A204.1 (cell line): ENCODE measurements around the gene FZD1.

ENCODE experiments used
- FAIRE-seq: peaks from 2 replicates; lab custom pipeline; 2012; peaks lifted over from hg19 to GRCh38; lab: Jason Lieb, UNC

FZD1 gene

GRCh38 chr7:91264046-91264923, at the start of gene FZD1:
Gene FZD1 (plus strand): TSS chr7:91264433. CDS start chr7:91264881, 448 bp downstream.
- peak; percentile 86 for FAIRE-seq

- no peak for FAIRE-seq
Observed at GRCh38 chr7:91226411-91226810, 37.8 kb upstream of the FZD1 start.

DNA sequence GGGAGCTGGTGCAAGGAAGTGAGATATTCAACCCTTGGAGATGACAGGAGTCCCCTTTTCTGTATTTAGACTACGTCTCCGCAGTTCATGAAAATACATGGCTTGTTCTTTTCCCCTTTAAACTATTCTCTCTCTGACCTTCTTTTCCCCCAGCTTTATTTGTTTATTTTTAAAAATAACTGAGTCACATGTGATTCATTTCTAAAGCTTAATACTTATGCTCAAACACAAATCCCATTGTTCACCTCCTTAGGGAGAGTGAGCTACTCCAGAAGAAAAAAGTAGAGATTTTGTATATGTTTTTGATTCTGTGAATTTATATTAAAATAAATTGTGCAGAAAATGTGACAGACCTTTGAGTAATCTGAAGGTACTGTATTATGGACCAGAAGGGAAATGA, 35.9 kb upstream of the FZD1 start:
- no peak for FAIRE-seq

DNA sequence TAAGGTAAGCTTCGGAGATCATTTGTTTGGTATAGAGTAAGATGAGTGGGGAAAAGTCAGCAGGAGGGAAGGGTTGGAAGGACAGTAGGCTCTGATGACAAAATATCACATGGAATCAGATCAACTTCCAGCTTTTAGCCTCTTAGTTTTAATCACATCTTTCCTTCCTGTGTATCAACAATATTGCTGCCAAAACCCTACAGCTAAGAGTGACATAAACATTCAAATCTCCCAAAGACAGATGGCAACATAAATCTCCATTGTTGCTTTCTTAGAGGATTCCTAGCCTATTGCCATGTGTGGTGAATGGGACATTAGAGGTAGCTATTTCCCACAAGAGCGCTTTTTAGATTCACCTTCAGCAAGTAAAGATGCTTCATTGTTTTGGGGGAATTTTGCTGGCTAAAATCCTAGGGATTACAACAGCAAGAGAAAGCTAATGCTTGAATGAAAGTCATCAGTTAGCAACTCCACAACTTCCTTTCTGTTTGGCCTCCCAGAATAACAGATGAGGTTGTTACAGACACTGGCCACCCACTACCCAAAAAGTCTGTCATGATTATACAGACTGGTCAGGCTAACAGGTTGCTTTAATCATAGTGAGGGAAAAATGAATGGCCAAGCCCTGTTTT, 35.2 kb upstream of the FZD1 start:
- FAIRE-seq: no peak

DNA sequence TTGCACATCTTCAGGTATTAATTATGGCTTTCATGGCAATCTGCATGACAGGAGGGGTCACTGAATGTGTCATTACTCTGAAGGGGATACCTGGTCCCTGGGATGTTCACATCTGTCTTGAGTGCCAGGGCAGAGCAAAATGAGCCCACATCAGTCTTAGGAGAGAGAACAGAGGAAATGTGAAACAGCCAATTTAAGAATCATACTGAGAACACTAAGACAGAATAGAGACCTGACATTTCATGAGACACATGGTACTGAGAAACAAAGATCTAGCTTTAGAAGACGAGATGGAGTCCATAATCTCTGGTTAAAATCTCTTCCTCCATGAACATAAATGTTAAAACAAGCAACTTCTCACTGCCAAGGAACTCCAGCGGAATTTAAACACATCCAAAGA, 34.1 kb upstream of the FZD1 start:
- no peak for FAIRE-seq

GRCh38 chr7:91230503-91230902, 33.7 kb upstream of the FZD1 start:
- no peak for FAIRE-seq

GRCh38 chr7:91233212-91233611, 31.0 kb upstream of the FZD1 start:
- no peak for FAIRE-seq

GRCh38 chr7:91235211-91235832, 28.9 kb upstream of the FZD1 start:
- no peak for FAIRE-seq

- no peak for FAIRE-seq
Observed at GRCh38 chr7:91239171-91239604, 25.0 kb upstream of the FZD1 start.

DNA sequence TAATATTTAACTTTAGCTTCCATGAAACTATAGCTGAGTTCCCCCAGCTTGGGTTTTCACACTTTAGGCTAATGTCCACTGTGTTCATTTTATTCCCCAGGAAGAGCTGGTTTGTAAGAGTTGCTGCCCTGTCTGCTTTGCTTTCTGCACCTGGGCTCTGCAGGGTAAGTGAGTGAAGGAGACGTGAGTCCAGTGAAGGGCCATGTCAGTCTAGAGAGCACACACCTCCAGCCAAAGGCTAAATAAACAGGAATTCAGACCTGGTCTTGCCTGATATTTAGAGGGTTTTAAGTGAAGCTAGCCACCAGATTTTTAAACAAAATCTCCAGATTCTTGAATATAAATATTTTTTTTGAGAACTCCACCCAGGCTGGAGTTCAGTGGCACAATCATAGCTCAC, 24.5 kb upstream of the FZD1 start:
- FAIRE-seq: no peak

- FAIRE-seq: no peak
Observed at GRCh38 chr7:91240376-91240941, 23.8 kb upstream of the FZD1 start.

- no peak for FAIRE-seq
Observed at GRCh38 chr7:91242097-91242844, 22.0 kb upstream of the FZD1 start.

- no peak for FAIRE-seq
Observed at GRCh38 chr7:91243591-91244301, 20.5 kb upstream of the FZD1 start.

DNA sequence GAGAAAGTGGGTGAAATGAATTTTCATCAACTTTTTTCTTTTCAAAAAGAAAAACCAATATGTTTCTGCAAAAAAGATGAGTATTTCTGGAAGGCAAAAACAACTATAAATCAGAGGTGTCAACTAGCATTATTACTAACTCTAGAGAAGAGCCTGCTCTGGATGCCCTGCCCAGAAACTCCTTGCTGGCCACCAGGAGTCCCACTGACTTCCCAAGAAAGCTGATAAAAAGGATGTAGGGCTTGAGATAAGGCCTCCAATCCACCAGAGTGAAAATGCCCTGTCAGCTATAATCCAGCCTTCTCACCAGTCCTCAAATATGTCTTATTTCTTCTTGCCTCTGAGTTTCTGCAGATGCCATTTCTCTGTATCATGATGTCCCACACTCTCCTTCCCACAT, 16.7 kb upstream of the FZD1 start:
- FAIRE-seq: no peak

DNA sequence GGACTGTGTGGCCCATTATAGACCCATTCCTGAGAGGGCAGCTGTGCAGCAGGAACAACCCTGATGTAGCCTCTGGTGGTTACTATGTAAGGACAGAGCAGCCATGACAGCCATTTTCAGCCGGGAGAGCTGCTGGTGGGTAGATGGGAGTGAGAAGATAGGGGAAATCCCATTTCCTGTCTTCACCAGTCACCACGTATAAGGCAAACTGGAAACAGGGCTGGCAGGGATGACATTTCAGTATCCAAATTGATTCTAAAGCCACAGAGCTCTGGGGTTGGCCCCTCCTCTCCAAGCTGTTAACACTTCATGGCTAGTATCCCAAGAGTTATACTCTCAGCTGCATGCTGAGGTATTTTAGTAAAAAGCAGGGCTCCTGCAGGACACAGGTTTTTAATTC, 15.2 kb upstream of the FZD1 start:
- no peak for FAIRE-seq

- FAIRE-seq: no peak
Observed at GRCh38 chr7:91249506-91250233, 14.6 kb upstream of the FZD1 start.

DNA sequence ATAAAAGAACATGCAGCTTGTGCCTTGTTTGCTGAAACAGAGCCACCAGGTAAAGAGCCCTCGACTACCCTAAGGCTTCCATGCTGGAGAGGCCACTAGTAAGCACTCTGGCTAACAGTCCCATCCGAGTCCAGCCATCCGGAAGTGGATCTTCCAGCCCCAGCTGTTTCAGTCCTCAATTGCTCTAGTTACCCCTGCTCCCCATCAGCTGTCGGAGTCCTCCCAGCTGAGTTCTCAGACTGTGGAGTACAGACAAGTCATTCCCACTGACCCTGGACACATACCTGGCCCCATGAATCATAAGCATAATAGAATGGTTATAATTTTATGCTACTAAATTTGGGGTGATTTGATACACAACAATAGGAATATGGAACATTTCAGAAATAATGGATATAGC, 13.5 kb upstream of the FZD1 start:
- no peak for FAIRE-seq

DNA sequence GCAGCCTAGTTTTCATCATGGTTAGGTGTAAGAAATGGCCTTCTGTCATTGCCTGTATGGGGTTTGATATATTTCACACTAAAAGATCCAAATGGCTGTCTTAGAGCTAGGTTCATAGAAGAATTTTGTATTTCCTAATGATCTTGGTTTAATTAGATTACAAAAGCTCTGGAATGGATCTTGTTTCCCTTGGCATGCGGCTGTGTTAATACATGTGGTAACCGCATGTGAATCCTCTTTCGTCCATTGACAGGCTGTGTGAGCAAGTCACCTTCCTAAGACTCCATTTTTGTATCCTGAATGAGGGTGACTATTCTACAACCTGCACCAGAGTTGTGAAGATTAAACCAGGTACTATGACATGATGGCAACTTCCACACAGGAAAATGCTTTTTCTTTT, 12.4 kb upstream of the FZD1 start:
- FAIRE-seq: no peak

DNA sequence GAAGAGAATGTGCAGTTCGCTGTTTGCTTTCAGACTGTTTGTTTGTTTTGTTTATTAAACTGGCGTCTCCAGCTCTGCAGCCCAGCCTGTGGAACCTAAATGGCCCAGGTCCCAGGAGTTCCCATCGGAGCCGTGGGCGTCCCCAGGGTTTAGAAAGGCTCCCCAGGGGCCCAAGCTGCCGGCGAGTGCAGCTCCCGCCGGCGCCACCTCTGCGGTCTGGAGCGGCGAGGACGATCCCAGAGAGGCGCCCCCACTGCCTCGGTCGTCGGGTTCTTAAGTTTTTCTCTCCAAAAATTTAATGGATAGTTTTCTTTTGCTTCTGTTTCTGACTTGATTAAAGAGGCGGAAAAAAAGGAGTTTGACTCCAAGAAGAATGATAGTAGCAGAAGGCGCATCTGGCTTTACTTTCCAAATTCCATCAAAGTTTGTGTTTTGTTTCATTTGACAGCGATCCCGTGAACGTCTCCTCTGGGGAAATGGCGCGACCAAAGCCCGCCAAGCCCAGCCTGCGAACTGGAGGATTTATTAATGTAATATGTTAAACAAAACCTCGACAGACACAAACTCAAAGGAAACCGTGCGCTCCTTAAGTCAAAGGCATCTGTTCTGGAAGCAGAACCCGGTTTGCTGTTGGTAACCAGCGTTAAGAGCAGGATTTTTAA, 718 bp upstream of the FZD1 start:
- no peak for FAIRE-seq

DNA sequence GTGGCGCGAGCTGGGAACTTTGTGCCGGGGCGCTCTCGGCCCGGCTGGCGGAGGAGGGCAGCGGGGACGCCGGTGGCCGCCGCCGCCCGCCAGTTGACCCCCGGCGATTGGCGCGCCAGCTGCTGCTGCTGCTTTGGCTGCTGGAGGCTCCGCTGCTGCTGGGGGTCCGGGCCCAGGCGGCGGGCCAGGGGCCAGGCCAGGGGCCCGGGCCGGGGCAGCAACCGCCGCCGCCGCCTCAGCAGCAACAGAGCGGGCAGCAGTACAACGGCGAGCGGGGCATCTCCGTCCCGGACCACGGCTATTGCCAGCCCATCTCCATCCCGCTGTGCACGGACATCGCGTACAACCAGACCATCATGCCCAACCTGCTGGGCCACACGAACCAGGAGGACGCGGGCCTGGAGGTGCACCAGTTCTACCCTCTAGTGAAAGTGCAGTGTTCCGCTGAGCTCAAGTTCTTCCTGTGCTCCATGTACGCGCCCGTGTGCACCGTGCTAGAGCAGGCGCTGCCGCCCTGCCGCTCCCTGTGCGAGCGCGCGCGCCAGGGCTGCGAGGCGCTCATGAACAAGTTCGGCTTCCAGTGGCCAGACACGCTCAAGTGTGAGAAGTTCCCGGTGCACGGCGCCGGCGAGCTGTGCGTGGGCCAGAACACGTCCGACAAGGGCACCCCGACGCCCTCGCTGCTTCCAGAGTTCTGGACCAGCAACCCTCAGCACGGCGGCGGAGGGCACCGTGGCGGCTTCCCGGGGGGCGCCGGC, 870 bp downstream of the FZD1 start:
- FAIRE-seq: no peak
